ENCODE results near the gene SPOCK3.

DNA sequence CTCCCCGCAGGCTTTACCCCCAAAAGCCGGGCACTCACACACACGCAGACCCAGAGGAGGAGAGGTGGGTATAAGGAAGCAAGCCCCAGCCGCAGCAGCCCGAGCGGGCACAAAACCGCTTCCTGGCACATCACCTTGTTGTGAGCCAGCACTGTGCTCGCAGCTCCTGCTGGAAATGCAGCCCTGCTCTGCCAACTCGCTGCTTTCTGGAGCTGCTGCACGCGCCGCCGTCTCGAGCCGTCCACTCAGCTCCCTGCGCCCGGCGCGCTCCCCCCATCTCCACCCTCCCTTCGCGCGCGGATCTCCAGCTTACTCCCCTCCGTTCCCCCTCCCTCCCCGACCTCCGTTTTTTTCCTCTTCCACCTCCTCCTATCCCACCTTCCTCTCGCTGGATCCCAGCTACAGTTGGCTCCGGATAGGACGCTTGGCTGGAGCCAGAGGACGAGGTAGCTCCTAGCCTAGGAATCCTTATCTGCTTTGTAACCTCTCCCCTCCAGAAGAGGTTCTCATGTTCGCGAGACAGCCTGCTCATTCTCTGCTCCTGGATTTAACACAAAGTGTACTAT lies at the start of gene SPOCK3:
- TF ChIP-seq, protein P1, sequence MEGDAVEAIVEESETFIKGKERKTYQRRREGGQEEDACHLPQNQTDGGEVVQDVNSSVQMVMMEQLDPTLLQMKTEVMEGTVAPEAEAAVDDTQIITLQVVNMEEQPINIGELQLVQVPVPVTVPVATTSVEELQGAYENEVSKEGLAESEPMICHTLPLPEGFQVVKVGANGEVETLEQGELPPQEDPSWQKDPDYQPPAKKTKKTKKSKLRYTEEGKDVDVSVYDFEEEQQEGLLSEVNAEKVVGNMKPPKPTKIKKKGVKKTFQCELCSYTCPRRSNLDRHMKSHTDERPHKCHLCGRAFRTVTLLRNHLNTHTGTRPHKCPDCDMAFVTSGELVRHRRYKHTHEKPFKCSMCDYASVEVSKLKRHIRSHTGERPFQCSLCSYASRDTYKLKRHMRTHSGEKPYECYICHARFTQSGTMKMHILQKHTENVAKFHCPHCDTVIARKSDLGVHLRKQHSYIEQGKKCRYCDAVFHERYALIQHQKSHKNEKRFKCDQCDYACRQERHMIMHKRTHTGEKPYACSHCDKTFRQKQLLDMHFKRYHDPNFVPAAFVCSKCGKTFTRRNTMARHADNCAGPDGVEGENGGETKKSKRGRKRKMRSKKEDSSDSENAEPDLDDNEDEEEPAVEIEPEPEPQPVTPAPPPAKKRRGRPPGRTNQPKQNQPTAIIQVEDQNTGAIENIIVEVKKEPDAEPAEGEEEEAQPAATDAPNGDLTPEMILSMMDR (conservative IDR thresholded peaks at IDR 0.05; ENCODE audit: low read depth, low read length) = no peak
- TF ChIP-seq EZH2phosphoT487 (IDR thresholded peaks at IDR 0.05; ENCODE audit: borderline replicate concordance, low read length) = no peak

All from PC-3 (cell line).